ENCODE data around the gene FNDC10. TPM values are rescaled to one million over a fixed set of nuclear protein-coding genes. Genes with fewer than 3 reads are reported as not detected.
A peak's percentile ranks its signal among the peaks of the same experiment; 100 is the strongest.
"Not testable (repeated sequence)": the region's sequence is repeated elsewhere in the genome, so short reads cannot be mapped to it uniquely, and the experiment has no call there.

FNDC10 gene
- total RNA-seq, 1 donor: 5.9 TPM

DNA sequence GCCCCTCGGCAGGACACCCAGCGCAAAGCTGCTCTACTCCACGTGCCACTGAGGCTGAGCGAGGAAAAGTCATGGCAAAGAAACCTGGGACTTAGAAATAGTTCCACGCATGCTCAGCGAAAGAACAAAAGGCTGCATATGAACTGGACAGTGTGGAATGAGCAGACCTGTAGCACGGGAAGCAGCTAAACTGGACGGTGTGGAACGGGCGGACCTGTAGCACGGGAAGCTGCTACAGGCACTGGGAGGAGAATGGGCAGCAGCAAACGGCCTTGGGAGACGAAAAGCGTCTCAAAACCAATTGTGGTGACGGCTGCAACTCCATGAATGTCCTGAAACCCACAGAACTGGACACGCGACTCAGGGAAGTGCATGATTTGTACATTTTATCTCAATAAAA is 40.9 kb downstream of the FNDC10 start:
- DNase-seq (ENCODE audit: low read depth): no peak
- TF ChIP-seq, protein P1, sequence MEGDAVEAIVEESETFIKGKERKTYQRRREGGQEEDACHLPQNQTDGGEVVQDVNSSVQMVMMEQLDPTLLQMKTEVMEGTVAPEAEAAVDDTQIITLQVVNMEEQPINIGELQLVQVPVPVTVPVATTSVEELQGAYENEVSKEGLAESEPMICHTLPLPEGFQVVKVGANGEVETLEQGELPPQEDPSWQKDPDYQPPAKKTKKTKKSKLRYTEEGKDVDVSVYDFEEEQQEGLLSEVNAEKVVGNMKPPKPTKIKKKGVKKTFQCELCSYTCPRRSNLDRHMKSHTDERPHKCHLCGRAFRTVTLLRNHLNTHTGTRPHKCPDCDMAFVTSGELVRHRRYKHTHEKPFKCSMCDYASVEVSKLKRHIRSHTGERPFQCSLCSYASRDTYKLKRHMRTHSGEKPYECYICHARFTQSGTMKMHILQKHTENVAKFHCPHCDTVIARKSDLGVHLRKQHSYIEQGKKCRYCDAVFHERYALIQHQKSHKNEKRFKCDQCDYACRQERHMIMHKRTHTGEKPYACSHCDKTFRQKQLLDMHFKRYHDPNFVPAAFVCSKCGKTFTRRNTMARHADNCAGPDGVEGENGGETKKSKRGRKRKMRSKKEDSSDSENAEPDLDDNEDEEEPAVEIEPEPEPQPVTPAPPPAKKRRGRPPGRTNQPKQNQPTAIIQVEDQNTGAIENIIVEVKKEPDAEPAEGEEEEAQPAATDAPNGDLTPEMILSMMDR (IDR thresholded peaks at IDR 0.05; ENCODE audit: insufficient read depth, low read length): no peak
- H3K4me3 ChIP-seq (ENCODE audit: low read depth, low read length): no peak overlapping the region

- no peak for DNase-seq (ENCODE audit: low read depth)
- TF ChIP-seq, protein P1 (IDR thresholded peaks at IDR 0.05; ENCODE audit: insufficient read depth, low read length): no peak
- no peak overlapping the region for H3K4me3 ChIP-seq (ENCODE audit: low read depth, low read length)
Observed at GRCh38 chr1:1558591-1558990, 41.3 kb downstream of the FNDC10 start.

DNA sequence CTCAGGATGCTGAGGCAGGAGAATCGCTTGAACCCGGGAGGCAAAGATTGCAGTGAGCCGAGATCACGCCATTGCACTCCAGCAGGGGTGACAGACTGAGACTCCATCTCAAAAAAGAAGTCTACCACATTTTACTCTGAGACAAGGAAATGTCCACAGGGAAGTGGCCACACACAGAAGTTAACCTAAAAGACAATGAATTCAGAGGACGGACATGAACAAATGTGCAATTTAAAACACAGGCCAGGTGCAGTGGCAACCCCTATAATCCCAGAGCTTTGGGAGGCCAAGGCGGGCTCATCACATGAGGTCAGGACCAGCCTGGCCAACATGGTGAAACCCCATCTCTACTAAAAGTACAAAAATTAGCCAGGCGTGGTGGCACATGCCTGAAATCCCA is 42.2 kb downstream of the FNDC10 start:
- H3K4me3 ChIP-seq (ENCODE audit: low read depth, low read length); DNase-seq (ENCODE audit: low read depth): not testable (repeated sequence)

DNA sequence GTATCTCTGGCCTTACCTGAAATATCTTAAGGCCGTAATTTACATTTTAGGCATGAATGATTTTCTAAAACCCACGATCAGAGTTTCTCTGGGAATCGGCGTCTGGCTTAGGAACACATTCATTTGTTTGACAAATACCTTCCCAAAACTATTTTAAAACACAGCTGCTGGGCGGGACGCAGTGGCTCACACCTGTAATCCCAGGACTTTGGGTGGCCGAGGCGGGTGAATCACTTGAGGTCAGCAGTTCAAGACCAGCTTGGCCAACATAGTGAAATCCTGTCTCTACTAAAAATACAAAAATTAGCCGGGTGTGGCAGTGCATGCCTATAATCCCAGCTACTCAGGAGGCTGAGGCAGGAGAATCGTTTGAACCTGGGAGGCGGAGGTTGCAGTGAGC is 43.0 kb downstream of the FNDC10 start:
- H3K4me3 ChIP-seq (ENCODE audit: low read depth, low read length); DNase-seq (ENCODE audit: low read depth): not testable (repeated sequence)

- TF ChIP-seq, protein P1 (IDR thresholded peaks at IDR 0.05; ENCODE audit: insufficient read depth, low read length): no peak
- H3K4me3 ChIP-seq (ENCODE audit: low read depth, low read length): no peak overlapping the region
- DNase-seq (ENCODE audit: low read depth): no peak
Observed at GRCh38 chr1:1556505-1556904, 43.4 kb downstream of the FNDC10 start.

DNA sequence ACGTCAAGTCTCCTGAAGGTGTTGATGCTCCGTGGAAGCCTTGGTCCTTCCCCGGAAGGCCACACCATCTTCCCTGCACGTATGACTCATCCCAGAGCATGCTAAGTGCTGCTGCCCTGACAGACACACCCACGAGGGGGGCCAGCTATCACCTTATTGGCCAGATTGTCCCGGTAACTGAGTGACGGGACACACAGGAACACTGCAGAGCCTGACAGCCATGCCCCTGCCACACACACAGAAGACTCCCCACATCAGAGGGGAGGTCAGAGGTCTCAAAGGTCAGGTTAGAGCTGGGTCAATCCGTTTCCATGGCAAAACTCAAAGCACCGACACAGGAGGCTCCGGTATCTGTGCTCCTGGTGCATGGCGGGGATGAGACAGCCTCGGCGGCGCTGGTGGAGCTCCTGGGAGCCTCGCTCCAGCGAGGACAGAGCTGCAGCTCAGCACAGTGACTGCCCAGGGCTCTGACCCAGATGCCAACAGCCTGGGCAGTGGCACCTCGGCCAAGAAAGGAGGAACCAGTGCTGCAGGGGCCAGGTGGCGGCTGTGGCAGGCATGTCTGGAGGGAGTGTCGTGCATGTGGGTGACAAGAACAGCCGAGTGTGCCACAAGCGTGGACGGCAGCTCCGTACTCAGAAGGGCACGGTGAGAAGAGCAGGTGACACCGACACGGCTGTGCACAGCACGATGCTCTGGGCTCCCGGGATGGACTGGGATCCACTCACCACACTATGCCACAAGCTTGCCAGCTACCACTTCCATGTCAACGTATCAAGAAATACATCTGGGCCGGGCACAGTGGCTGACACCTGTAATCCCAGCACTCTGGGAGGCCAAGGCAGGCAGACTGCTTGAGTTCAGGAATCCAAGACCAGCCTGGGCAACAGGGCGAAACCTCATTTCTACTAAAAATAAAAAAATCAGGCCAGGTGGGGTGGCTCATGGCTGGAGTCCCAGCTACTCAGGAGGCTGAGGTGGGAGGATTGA is 44.7 kb downstream of the FNDC10 start:
- DNase-seq (ENCODE audit: low read depth): peak; percentile 64
- TF ChIP-seq, protein P1 (IDR thresholded peaks at IDR 0.05; ENCODE audit: insufficient read depth, low read length): no peak
- H3K4me3 ChIP-seq (ENCODE audit: low read depth, low read length): no peak overlapping the region

DNA sequence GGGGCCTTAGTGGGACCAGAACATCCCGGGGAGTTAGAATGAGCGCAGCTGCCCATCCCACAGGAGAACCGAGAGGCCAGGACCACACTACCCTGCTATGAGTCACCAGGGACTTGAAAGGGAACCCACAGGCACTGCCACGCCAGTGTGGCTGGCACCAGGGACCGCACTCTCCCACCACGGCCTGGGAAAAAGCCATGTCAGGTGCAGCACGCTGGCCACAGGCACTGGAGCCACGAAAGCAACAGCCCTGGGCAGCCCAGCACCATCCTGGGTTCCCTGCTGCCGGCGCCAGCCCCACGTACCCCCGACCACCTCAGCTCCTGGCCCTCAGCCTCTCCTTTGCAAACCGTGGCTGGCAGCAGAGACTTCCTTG is 45.4 kb downstream of the FNDC10 start:
- no peak overlapping the region for H3K4me3 ChIP-seq (ENCODE audit: low read depth, low read length)
- TF ChIP-seq, protein P1 (IDR thresholded peaks at IDR 0.05; ENCODE audit: insufficient read depth, low read length): no peak
- no peak for DNase-seq (ENCODE audit: low read depth)
